Fibroblast of lung (primary cell): ENCODE data around the gene DUSP3. TPM values are rescaled to one million over a fixed set of nuclear protein-coding genes. Genes with fewer than 3 reads are reported as not detected.
"Not testable (repeated sequence)": the region's sequence is repeated elsewhere in the genome, so short reads cannot be mapped to it uniquely, and the experiment has no call there.

Experiments used
- DNase-seq, 2 donors: peaks; one replicate each; pipeline versions ENCODE4 v3.0.0 to v3.0.0-alpha.2; 2010; ENCODE audit warnings: low read depth in 2 of 2
- H2AFZ ChIP-seq: 2 replicates; pipeline ENCODE4 v1.5.1; 2012; ENCODE audit warnings: low read length, control low read depth, inconsistent platforms
- H3K27ac ChIP-seq: 2 replicates; pipeline ENCODE4 v1.5.1; 2011; ENCODE audit warnings: low read length, control low read depth; ENCODE audit not compliant: insufficient read depth
- H3K27me3 ChIP-seq: 2 replicates; pipeline ENCODE4 v1.5.1; 2011; ENCODE audit warnings: mild to moderate bottlenecking, low read length; ENCODE audit not compliant: control insufficient read depth, insufficient read depth
- H3K36me3 ChIP-seq: 2 replicates; pipeline ENCODE4 v1.5.1; 2011; ENCODE audit warnings: low read length; ENCODE audit not compliant: control insufficient read depth, insufficient read depth
- H3K4me1 ChIP-seq: 2 replicates; pipeline ENCODE4 v1.5.1; 2011; ENCODE audit warnings: low read length; ENCODE audit not compliant: control insufficient read depth, insufficient read depth; ENCODE audit errors: extremely low read depth
- H3K4me2 ChIP-seq: 2 replicates; pipeline ENCODE4 v1.5.1; 2011; ENCODE audit warnings: low read length, control low read depth; ENCODE audit not compliant: insufficient read depth; ENCODE audit errors: extremely low read depth
- H3K4me3 ChIP-seq, 4 experiments: fragments of 200-600 bp in 1 of 4; sonication (generic) in 1 of 4; replicated peaks in 1 of 4; 2 replicates each; pipeline ENCODE4 v1.5.1; 2011 to 2016; ENCODE audit warnings: low read length in 4 of 4, low read depth in 3 of 4, mild to moderate bottlenecking in 3 of 4, control low read depth in 2 of 4, inconsistent platforms in 1 of 4, mixed read lengths in 1 of 4; ENCODE audit not compliant: insufficient read depth in 1 of 4; ENCODE audit errors: control extremely low read depth in 1 of 4
- H3K79me2 ChIP-seq: 2 replicates; pipeline ENCODE4 v1.5.1; 2012; ENCODE audit warnings: mild to moderate bottlenecking, low read length, inconsistent platforms; ENCODE audit not compliant: control insufficient read depth, insufficient read depth
- H3K9ac ChIP-seq: 2 replicates; pipeline ENCODE4 v1.5.1; 2011; ENCODE audit warnings: mild to moderate bottlenecking, low read length, control low read depth; ENCODE audit not compliant: insufficient read depth
- H3K9me3 ChIP-seq: 2 replicates; pipeline ENCODE4 v1.5.1; 2012; ENCODE audit warnings: low read depth, low read length; ENCODE audit not compliant: control insufficient read depth, insufficient read depth
- H4K20me1 ChIP-seq: 2 replicates; pipeline ENCODE4 v1.5.1; 2011; ENCODE audit warnings: low read length; ENCODE audit not compliant: control insufficient read depth, insufficient read depth; ENCODE audit errors: extremely low read depth
- EZH2 ChIP-seq: IDR thresholded peaks from 2 replicates; pipeline ENCODE4 v1.5.1; 2012; ENCODE audit warnings: low read length, control low read depth, mild to moderate bottlenecking; ENCODE audit errors: missing control alignments
- polyA plus RNA-seq, 2 donors: library from polyadenylated mRNA; depleted of rRNA in 1 of 2; stranded (reverse) in 1 of 2; unstranded in 1 of 2; fragments of >200 nt; gene quantifications; 2 replicates each; pipeline ENCODE4 v1.2.1, GENCODE V29; 2011 to 2012; ENCODE audit warnings: missing spikeins in 1 of 2
- total RNA-seq: library from RNA; depleted of rRNA; stranded (reverse); fragments of >200 nt; gene quantifications from 2 replicates; pipeline ENCODE4 v1.2.1, GENCODE V29; 2014
- TF ChIP-seq, protein P1 (sequence below), 2 donors: IDR thresholded peaks in 1 of 2; conservative IDR thresholded peaks in 1 of 2; 1 replicate in 1 of 2; 2 replicates in 1 of 2; pipeline ENCODE4 v1.5.1; 2011 to 2012; ENCODE audit warnings: low read length in 2 of 2, control low read depth in 1 of 2, inconsistent platforms in 1 of 2, low read depth in 1 of 2, mild to moderate bottlenecking in 1 of 2

Gene DUSP3
- total and polyA plus RNA-seq, 2 donors (not counting 1 experiment from before 2014, with no cell fraction given) = 51.2 to 55.9 TPM

DNA sequence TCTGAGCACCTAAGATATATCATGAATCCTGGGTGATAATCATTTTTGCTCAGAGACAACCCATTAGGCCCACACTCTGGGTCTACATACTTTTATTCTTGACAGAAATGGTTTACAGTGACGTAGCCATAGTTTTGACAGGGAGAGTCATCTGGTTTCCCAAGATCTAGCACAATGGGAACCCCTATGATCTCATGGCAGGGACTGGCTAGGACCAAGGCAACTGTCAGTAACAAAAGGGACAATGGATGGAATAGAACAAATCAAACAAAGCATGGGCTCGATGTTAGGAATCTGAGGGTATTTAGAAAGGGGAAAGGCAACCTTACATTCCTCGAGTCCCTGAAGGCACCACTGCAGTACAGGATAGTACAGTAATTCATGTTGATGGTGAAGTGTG, 22.0 kb upstream of the DUSP3 start:
- Histone ChIP-seq H3K4me3 (no peak overlapping the region), H3K9ac (no peak overlapping the region), H3K9me3 (no peaks in the 10 kb centered on the region), H3K27me3 (no peaks in the 10 kb centered on the region), H4K20me1 (no peaks in the 10 kb centered on the region), H3K36me3 (peaks cover 2% of the 10 kb centered on the region), H2AFZ (no peak overlapping the region), H3K4me1 (peaks cover 2% of the 10 kb centered on the region), H3K4me2 (no peak overlapping the region), H3K27ac (no peak overlapping the region), H3K79me2 (no peaks in the 10 kb centered on the region)
- TF ChIP-seq, protein P1, sequence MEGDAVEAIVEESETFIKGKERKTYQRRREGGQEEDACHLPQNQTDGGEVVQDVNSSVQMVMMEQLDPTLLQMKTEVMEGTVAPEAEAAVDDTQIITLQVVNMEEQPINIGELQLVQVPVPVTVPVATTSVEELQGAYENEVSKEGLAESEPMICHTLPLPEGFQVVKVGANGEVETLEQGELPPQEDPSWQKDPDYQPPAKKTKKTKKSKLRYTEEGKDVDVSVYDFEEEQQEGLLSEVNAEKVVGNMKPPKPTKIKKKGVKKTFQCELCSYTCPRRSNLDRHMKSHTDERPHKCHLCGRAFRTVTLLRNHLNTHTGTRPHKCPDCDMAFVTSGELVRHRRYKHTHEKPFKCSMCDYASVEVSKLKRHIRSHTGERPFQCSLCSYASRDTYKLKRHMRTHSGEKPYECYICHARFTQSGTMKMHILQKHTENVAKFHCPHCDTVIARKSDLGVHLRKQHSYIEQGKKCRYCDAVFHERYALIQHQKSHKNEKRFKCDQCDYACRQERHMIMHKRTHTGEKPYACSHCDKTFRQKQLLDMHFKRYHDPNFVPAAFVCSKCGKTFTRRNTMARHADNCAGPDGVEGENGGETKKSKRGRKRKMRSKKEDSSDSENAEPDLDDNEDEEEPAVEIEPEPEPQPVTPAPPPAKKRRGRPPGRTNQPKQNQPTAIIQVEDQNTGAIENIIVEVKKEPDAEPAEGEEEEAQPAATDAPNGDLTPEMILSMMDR (conservative IDR thresholded peaks at IDR 0.05 in 1 of 2, IDR thresholded peaks at IDR 0.05 in 1 of 2; ENCODE audit: low read depth in 1 of 2, low read length in 2 of 2) = no peak
- no peak for TF ChIP-seq EZH2
- DNase-seq = no peak

DNA sequence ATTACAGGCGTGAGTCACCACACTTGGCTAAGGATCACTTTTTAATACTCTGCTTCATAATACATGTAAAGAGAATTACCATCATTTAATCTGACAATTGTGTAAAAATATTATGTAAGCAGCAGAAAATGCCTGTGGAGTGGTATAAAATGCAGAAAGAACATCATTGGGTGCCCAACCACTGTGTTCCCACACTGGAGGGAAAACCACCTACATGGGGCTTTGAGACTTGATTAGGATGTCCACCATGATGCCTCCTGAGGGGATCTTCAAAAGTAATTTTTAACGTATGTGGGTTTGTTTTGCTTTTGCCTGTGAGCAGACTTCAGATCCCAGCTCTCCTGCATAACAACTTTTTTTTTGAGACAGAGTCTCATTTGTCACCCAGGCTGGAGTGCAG, 20.3 kb upstream of the DUSP3 start:
- Histone ChIP-seq H3K27me3 (no peaks in the 10 kb centered on the region), H3K4me1 (peaks cover 2% of the 10 kb centered on the region), H3K36me3 (peaks cover 2% of the 10 kb centered on the region), H3K9ac (no peak overlapping the region), H3K27ac (no peak overlapping the region), H3K4me2 (no peak overlapping the region), H3K4me3 (no peak overlapping the region), H4K20me1 (no peaks in the 10 kb centered on the region), H3K79me2 (no peaks in the 10 kb centered on the region), H2AFZ (no peak overlapping the region), H3K9me3 (no peaks in the 10 kb centered on the region)
- TF ChIP-seq, protein P1 (conservative IDR thresholded peaks at IDR 0.05 in 1 of 2, IDR thresholded peaks at IDR 0.05 in 1 of 2; ENCODE audit: low read depth in 1 of 2, low read length in 2 of 2) = no peak
- no peak for TF ChIP-seq EZH2
- no peak for DNase-seq

DNA sequence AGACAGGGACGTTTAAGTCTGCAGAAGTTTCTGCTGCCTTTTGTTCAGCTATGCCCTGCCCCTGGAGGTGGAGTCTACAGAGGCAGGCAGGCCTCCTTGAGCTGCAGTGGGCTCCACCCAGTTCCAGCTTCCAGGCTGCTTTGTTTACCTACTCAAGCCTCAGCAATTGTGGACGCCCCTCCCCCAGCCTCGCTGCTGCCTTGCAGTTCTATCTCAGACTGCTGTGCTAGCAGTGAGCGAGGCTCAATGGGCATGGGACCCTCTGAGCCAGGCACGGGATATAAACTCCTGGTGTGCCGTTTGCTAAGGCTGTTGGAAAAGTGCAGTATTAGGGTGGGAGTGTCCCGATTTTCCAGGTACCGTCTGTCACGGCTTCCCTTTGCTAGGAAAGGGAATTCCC, 19.2 kb upstream of the DUSP3 start:
- not testable (repeated sequence) for H3K4me3 ChIP-seq, H3K27me3 ChIP-seq, H3K36me3 ChIP-seq, DNase-seq, H3K27ac ChIP-seq, H3K4me1 ChIP-seq, H3K9ac ChIP-seq, H3K9me3 ChIP-seq, H2AFZ ChIP-seq, H3K4me2 ChIP-seq, H4K20me1 ChIP-seq, H3K79me2 ChIP-seq

DNA sequence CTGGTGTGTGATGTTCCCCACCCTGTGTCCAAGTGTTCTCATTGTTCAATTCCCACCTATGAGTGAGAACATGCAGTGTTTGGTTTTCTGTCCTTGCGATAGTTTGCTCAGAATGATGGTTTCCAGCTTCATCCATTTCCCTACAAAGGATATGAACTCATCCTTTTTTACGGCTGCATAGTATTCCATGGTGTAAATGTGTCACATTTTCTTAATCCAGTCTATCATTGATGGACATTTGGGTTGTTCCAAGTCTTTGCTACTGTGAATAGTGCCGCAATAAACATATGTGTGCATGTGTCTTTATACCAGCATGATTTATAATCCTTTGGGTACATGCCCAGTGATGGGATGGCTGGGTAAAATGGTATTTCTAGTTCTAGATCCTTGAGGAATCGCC, 13.9 kb upstream of the DUSP3 start:
- H4K20me1 ChIP-seq, H3K4me3 ChIP-seq, H3K4me1 ChIP-seq, H3K36me3 ChIP-seq, H3K9ac ChIP-seq, H3K27me3 ChIP-seq, H3K9me3 ChIP-seq, H2AFZ ChIP-seq, H3K4me2 ChIP-seq, H3K79me2 ChIP-seq, H3K27ac ChIP-seq, DNase-seq: not testable (repeated sequence)
